ENCODE measurements around the gene ESD. TPM values are rescaled to one million over a fixed set of nuclear protein-coding genes. Genes with fewer than 3 reads are reported as not detected.

ESD gene
- total RNA-seq, 1 donor from 2014 or later, result 118 TPM

GRCh38 chr13:46738766-46739165, 58.2 kb downstream of the ESD start:
- Mint-ChIP-seq H3K36me3 (ENCODE audit: low read depth) (peaks cover 7% of the 10 kb centered on the region), H3K4me1 (no peaks in the 10 kb centered on the region), H3K27ac (ENCODE audit: unreplicated experiment) (no peak overlapping the region), H3K4me3 (no peak overlapping the region), H3K9me3 (no peaks in the 10 kb centered on the region), H3K27me3 (ENCODE audit: low read depth) (no peaks in the 10 kb centered on the region)
- TF ChIP-seq, protein P1, sequence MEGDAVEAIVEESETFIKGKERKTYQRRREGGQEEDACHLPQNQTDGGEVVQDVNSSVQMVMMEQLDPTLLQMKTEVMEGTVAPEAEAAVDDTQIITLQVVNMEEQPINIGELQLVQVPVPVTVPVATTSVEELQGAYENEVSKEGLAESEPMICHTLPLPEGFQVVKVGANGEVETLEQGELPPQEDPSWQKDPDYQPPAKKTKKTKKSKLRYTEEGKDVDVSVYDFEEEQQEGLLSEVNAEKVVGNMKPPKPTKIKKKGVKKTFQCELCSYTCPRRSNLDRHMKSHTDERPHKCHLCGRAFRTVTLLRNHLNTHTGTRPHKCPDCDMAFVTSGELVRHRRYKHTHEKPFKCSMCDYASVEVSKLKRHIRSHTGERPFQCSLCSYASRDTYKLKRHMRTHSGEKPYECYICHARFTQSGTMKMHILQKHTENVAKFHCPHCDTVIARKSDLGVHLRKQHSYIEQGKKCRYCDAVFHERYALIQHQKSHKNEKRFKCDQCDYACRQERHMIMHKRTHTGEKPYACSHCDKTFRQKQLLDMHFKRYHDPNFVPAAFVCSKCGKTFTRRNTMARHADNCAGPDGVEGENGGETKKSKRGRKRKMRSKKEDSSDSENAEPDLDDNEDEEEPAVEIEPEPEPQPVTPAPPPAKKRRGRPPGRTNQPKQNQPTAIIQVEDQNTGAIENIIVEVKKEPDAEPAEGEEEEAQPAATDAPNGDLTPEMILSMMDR (conservative IDR thresholded peaks at IDR 0.05), result no peak
- DNase-seq (ENCODE audit: low read depth, low spot score), result no peak

- Mint-ChIP-seq H3K9me3 (no peaks in the 10 kb centered on the region), H3K27ac (ENCODE audit: unreplicated experiment) (no peak overlapping the region), H3K27me3 (ENCODE audit: low read depth) (no peaks in the 10 kb centered on the region), H3K36me3 (ENCODE audit: low read depth) (peaks cover 4% of the 10 kb centered on the region), H3K4me1 (no peaks in the 10 kb centered on the region), H3K4me3 (no peak overlapping the region)
- DNase-seq (ENCODE audit: low read depth, low spot score), result no peak
- TF ChIP-seq, protein P1 (conservative IDR thresholded peaks at IDR 0.05), result no peak
Observed at GRCh38 chr13:46738055-46738454, 58.9 kb downstream of the ESD start.

DNA sequence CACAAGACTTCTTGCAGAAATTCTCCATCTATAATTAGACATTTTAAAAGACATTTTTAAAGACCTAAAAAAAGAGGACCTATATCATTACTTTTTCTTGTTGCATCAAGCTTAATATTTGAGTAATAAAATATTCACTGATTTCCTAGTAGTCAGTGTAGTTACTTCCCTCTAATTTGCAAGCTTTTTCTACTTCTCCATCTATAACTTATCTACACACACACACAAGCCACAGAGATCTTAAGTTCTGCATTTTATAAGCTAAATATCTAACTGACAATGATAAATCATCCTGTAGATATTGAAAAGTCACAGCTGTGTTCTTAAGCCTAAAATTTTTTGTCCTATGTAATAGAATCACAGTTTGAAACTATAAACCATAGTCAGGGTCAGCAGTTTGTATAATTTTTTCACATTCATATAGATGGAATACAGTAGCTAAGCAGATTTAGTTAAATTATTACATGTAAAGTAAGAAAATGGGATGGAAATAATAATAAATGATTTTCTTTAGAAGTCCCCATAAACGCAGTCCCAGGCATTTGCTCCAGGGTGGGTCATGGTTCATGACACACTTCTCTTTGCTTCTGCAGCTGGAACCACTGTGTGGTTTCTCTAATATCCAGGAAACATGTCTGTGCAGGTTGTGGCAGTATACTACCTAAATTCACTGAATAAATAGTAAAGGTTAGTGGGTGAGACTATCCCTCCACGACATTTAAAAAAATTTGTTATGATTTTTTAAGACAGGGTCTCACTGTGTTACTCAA, 60.2 kb downstream of the ESD start:
- TF ChIP-seq, protein P1 (conservative IDR thresholded peaks at IDR 0.05), result no peak
- H3K27me3 Mint-ChIP-seq (ENCODE audit: low read depth), result no peaks in the 10 kb centered on the region
- H3K9me3 Mint-ChIP-seq, result no peaks in the 10 kb centered on the region
- no peak for DNase-seq (ENCODE audit: low read depth, low spot score)
- H3K27ac Mint-ChIP-seq (ENCODE audit: unreplicated experiment), result no peak overlapping the region
- H3K4me3 Mint-ChIP-seq, result no peak overlapping the region
- no peaks in the 10 kb centered on the region for H3K4me1 Mint-ChIP-seq
- H3K36me3 Mint-ChIP-seq (ENCODE audit: low read depth), result peaks cover 4% of the 10 kb centered on the region

DNA sequence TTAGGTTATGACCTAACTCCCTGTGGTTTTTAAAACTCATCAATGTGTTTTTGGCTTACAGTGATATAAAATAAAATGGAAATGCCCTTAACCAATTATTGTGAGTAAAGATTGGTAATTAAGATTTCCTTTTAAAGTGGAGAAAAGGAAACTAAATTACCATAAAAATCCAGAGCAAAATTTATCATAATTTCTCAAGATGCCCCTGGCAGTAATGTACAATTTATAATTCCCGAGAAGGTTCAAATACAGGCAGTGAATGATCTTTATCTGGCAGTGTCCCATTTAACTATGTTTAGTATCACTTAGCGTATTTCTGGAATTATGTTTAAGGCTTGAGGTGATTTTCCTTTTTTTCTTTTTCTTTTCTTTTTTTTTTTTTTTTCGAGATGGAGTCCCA, 61.5 kb downstream of the ESD start:
- H3K4me1 Mint-ChIP-seq, result no peaks in the 10 kb centered on the region
- H3K36me3 Mint-ChIP-seq (ENCODE audit: low read depth), result peaks cover 8% of the 10 kb centered on the region
- H3K4me3 Mint-ChIP-seq, result no peak overlapping the region
- DNase-seq (ENCODE audit: low read depth, low spot score), result no peak
- H3K27ac Mint-ChIP-seq (ENCODE audit: unreplicated experiment), result no peak overlapping the region
- no peaks in the 10 kb centered on the region for H3K9me3 Mint-ChIP-seq
- no peaks in the 10 kb centered on the region for H3K27me3 Mint-ChIP-seq (ENCODE audit: low read depth)
- TF ChIP-seq, protein P1 (conservative IDR thresholded peaks at IDR 0.05), result no peak

DNA sequence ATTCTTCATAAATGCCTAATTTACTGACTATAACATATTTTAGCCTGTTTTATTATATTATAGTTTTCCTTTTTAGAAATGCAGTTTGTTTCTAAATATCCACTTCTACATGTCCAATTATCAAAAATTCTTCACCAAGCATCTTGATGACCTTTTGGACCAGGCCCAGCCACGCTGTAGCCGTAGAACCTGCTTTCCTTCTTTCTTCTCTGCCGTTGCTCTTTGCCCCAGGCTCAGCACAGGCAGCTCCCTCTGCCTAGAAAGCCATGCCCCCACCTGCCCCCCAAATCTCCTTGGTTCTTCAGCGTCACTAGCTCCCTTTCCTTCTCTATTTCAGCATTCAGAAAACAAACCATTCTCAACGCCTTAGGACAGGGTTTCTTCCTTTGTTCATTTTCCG, 65.4 kb downstream of the ESD start:
- Mint-ChIP-seq H3K27ac (ENCODE audit: unreplicated experiment) (no peak overlapping the region), H3K4me1 (no peaks in the 10 kb centered on the region), H3K4me3 (no peak overlapping the region), H3K9me3 (no peaks in the 10 kb centered on the region), H3K36me3 (ENCODE audit: low read depth) (peaks cover 29% of the 10 kb centered on the region), H3K27me3 (ENCODE audit: low read depth) (no peaks in the 10 kb centered on the region)
- DNase-seq (ENCODE audit: low read depth, low spot score), result no peak
- TF ChIP-seq, protein P1 (conservative IDR thresholded peaks at IDR 0.05), result no peak
